ENCODE measurements around the gene RAD51B. TPM values are rescaled to one million over a fixed set of nuclear protein-coding genes. Genes with fewer than 3 reads are reported as not detected.

RAD51B gene
- total and polyA plus RNA-seq, 9 of the 15 experiments (the other 6 are each of a cell fraction or from before 2014, with no cell fraction given) = 8.5 to 17.3 (median 11.3) TPM

- TF ChIP-seq E4F1 (CRISPR knock-in tag; IDR thresholded peaks at IDR 0.05; ENCODE audit: borderline replicate concordance) (no peak), MITF (IDR thresholded peaks at IDR 0.05) (no peak)
Measured at GRCh38 chr14:68146818-68147217, 327.2 kb downstream of the RAD51B start (continued).

- H3K4me3 ChIP-seq = no peak overlapping the region
- H3K27me3 ChIP-seq (ENCODE audit: control insufficient read depth in 2 of 2, insufficient read depth in 2 of 2, low read length in 2 of 2) = no peaks in the 10 kb centered on the region
- H2AFZ ChIP-seq (ENCODE audit: low read depth, low read length) = no peak overlapping the region
- no peak overlapping the region for H3K9ac ChIP-seq (ENCODE audit: insufficient read depth in 1 of 2, low read depth in 2 of 2, low read length in 2 of 2)
- no peaks in the 10 kb centered on the region for H3K79me2 ChIP-seq (ENCODE audit: control insufficient read depth, insufficient read depth, low read length)
- H4K20me1 ChIP-seq (replicated peaks; ENCODE audit: control insufficient read depth, insufficient read depth, low read length) = no peaks in the 10 kb centered on the region
- no peaks in the 10 kb centered on the region for H3K4me1 ChIP-seq (replicated peaks in 1 of 2; ENCODE audit: control insufficient read depth in 2 of 2, insufficient read depth in 2 of 2, low read length in 2 of 2)
- no peak for FAIRE-seq
- no peak overlapping the region for H3K27ac ChIP-seq (ENCODE audit: extremely low read depth, low read depth, low read length)
- no TSS peak for BruUV-seq (replicated peaks)
- DNase-seq (ENCODE audit: extremely low read depth in 1 of 4, low spot score in 3 of 4) = no peak
- POLR2A ChIA-PET = no interaction called here
- CTCF ChIA-PET (ENCODE audit: low intra/inter-chr PET ratio) = no interaction called here
- no peak for ATAC-seq
- in situ Hi-C loops (cut with MboI) = no loop called here
- no peaks in the 10 kb centered on the region for H3K9me1 ChIP-seq (ENCODE audit: control insufficient read depth, insufficient read depth, low read length)
- H3K9me3 ChIP-seq (replicated peaks; ENCODE audit: control insufficient read depth, insufficient read depth, low read depth, low read length) = no peaks in the 10 kb centered on the region
- intact Hi-C loops (cut with micrococcal nuclease) = no loop called here
- no peak overlapping the region for H3K4me2 ChIP-seq (ENCODE audit: insufficient read depth, low read length)
- H3K36me3 ChIP-seq (ENCODE audit: control insufficient read depth, insufficient read depth, low read length) = no peaks in the 10 kb centered on the region
- TF ChIP-seq ZNF239 (CRISPR knock-in tag; IDR thresholded peaks at IDR 0.05) (no peak), SAFB (IDR thresholded peaks at IDR 0.05; ENCODE audit: borderline replicate concordance, low read depth, low read length) (no peak)
Measured at GRCh38 chr14:68147303-68147702, 327.7 kb downstream of the RAD51B start.

Measured in K562 (cell line).